HL-60 (cell line): ENCODE data around the gene LRRC8D.

Source experiments
- DNase-seq, 2 experiments: peaks; one replicate each; pipeline ENCODE4 v3.0.0-alpha.2; 2010 to 2020; ENCODE audit warnings: low read depth in 1 of 2, low spot score in 1 of 2
- H3K27ac ChIP-seq: fragments of 250-450 bp; sonication (Bioruptor Pico); replicated peaks from 2 replicates; pipeline ENCODE4 v1.5.1; 2020; ENCODE audit warnings: mild to moderate bottlenecking, moderate library complexity
- H3K27me3 ChIP-seq: fragments of 250-450 bp; sonication (Bioruptor Pico); 2 replicates; pipeline ENCODE4 v1.5.1; 2021; ENCODE audit warnings: mild to moderate bottlenecking, moderate library complexity; ENCODE audit not compliant: insufficient read depth, poor library complexity, severe bottlenecking
- H3K4me3 ChIP-seq: replicated peaks from 2 replicates; pipeline ENCODE4 v1.5.1; 2011; ENCODE audit warnings: mild to moderate bottlenecking, control low read depth, low read length; ENCODE audit not compliant: insufficient read depth
- GABPA ChIP-seq: IDR thresholded peaks from 2 replicates; pipeline ENCODE4 v1.6.1; 2012; ENCODE audit warnings: low read depth
- POLR2AphosphoS5 ChIP-seq: IDR thresholded peaks from 2 replicates; pipeline ENCODE4 v1.6.1; 2012; ENCODE audit warnings: low read depth
- SPI1 ChIP-seq: IDR thresholded peaks from 2 replicates; pipeline ENCODE4 v1.6.1; 2012; ENCODE audit warnings: low read depth, mild to moderate bottlenecking, borderline replicate concordance
- TF ChIP-seq, protein P1 (sequence below): IDR thresholded peaks from one replicate; pipeline ENCODE4 v1.5.1; 2011; ENCODE audit warnings: low read length, control low read depth, inconsistent platforms; ENCODE audit not compliant: insufficient read depth
- TF ChIP-seq, protein P2 (sequence below): IDR thresholded peaks from 2 replicates; pipeline ENCODE4 v1.6.1; 2012; ENCODE audit warnings: low read depth; ENCODE audit not compliant: insufficient replicate concordance

Gene LRRC8D

DNA sequence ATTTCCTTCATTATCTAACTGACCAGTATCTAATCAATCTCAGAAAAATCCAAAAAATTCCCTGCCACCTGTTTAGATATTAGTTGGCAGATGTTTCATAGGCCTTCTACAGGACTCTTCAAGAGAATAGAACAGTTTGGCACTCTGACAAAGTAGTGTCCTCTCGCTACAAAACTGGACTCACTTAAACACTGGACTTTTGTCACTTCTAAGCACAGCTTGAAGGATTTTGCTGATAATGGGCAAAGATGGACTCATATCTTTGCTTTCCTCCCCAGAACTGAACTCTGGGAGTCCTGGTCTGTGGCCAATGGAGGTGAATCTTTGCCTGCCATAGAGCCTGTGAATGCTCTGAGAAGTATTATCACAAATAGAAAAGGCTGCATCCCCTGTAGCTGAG is 115.9 kb downstream of the LRRC8D start:
- Histone ChIP-seq H3K27ac (no peak overlapping the region), H3K27me3 (no peaks in the 10 kb centered on the region), H3K4me3 (no peak overlapping the region)
- DNase-seq, result no peak
- no peak for TF ChIP-seq SPI1
- TF ChIP-seq, protein P1, sequence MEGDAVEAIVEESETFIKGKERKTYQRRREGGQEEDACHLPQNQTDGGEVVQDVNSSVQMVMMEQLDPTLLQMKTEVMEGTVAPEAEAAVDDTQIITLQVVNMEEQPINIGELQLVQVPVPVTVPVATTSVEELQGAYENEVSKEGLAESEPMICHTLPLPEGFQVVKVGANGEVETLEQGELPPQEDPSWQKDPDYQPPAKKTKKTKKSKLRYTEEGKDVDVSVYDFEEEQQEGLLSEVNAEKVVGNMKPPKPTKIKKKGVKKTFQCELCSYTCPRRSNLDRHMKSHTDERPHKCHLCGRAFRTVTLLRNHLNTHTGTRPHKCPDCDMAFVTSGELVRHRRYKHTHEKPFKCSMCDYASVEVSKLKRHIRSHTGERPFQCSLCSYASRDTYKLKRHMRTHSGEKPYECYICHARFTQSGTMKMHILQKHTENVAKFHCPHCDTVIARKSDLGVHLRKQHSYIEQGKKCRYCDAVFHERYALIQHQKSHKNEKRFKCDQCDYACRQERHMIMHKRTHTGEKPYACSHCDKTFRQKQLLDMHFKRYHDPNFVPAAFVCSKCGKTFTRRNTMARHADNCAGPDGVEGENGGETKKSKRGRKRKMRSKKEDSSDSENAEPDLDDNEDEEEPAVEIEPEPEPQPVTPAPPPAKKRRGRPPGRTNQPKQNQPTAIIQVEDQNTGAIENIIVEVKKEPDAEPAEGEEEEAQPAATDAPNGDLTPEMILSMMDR, result no peak
- no peak for TF ChIP-seq GABPA
- TF ChIP-seq POLR2AphosphoS5, result no peak
- TF ChIP-seq, protein P2, sequence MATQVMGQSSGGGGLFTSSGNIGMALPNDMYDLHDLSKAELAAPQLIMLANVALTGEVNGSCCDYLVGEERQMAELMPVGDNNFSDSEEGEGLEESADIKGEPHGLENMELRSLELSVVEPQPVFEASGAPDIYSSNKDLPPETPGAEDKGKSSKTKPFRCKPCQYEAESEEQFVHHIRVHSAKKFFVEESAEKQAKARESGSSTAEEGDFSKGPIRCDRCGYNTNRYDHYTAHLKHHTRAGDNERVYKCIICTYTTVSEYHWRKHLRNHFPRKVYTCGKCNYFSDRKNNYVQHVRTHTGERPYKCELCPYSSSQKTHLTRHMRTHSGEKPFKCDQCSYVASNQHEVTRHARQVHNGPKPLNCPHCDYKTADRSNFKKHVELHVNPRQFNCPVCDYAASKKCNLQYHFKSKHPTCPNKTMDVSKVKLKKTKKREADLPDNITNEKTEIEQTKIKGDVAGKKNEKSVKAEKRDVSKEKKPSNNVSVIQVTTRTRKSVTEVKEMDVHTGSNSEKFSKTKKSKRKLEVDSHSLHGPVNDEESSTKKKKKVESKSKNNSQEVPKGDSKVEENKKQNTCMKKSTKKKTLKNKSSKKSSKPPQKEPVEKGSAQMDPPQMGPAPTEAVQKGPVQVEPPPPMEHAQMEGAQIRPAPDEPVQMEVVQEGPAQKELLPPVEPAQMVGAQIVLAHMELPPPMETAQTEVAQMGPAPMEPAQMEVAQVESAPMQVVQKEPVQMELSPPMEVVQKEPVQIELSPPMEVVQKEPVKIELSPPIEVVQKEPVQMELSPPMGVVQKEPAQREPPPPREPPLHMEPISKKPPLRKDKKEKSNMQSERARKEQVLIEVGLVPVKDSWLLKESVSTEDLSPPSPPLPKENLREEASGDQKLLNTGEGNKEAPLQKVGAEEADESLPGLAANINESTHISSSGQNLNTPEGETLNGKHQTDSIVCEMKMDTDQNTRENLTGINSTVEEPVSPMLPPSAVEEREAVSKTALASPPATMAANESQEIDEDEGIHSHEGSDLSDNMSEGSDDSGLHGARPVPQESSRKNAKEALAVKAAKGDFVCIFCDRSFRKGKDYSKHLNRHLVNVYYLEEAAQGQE, result no peak

DNA sequence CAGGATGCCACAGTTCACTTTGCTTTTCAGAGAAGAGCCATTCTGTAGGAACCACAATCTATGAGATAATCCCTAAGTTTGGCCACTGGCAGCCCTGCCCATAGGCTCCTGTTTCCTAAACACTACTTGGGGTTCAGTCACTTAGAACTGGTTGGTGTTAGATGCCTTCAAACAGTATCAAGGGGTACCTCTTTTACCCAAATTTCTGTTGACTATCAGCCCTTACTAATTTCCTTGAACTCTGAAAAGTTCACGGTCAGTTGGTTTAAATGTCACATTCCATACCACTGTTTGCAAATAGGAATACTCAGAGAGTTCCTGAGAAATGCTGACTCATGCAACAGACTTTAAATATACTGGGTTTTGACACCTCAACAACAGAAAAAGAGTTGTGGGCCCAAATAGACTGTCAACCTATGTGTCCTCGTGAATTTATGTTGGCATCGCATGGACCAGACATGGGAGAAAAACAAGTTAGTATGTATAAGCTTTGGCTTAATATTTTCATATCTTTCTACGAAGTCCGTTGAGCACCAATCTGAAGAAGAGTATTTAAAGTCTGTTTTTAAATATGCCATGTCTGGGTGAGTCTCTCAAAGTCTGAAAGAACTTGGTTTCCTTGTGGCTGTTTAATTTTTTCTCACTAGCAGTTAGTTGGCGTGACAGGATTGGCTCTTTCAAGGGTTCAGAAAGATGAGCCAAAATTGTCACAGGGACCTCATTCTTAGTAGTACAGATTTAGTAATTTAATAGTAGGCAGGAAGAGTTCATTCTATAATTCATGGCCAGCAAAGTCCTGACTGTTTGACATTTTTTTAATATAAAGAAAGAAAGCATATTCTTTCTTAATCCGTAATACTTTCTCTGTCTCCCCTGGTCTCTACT is 117.6 kb downstream of the LRRC8D start:
- no peak overlapping the region for H3K27ac ChIP-seq
- no peak for DNase-seq
- TF ChIP-seq, protein P2, result no peak
- TF ChIP-seq GABPA, result no peak
- TF ChIP-seq SPI1, result no peak
- no peak overlapping the region for H3K4me3 ChIP-seq
- H3K27me3 ChIP-seq, result no peaks in the 10 kb centered on the region

DNA sequence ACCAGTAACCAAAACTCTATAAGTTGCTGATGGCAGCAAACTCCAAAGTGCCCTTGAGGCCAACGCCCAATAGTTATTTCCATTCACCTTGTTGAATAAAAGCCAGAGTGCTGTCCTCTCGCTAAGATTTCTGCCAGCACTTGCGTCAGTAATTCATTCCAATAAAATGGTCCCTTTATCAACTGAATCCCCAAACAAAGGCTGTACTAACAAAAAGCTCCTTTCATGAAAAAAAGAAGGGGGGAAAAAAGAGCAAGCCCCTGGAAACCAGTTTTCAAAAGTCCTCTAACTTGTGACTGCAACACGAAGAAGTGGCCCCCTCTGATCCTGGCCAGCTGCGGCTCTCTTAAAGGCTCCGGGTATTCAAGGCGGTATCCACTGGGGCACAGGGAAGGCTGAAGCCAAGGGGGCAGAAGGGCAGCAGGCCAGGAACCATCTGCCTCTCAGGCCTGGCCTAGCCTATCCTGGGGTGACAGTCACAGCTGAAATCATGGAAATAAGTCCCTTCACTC is 118.3 kb downstream of the LRRC8D start:
- no peaks in the 10 kb centered on the region for H3K27me3 ChIP-seq
- no peak for DNase-seq
- TF ChIP-seq, protein P1, result no peak
- TF ChIP-seq, protein P2, result no peak
- TF ChIP-seq POLR2AphosphoS5, result no peak
- no peak for TF ChIP-seq GABPA
- no peak for TF ChIP-seq SPI1
- H3K4me3 ChIP-seq, result no peak overlapping the region
- no peak overlapping the region for H3K27ac ChIP-seq
